GM12801 (cell line): ENCODE measurements around the gene SLC10A3.

ENCODE experiments used
- CTCF ChIP-seq: IDR thresholded peaks from one replicate; pipeline ENCODE4 v1.5.1; 2011; ENCODE audit warnings: control low read depth; ENCODE audit not compliant: insufficient read length; ENCODE audit errors: extremely low read depth

The SLC10A3 gene

GRCh38 chrX:154490414-154491083, at the start of gene SLC10A3:
Gene SLC10A3 (minus strand): TSS chrX:154490629. CDS start chrX:154488940, 1,689 bp downstream.
- no peak for TF ChIP-seq CTCF

- no peak for TF ChIP-seq CTCF
These were observed 48.6 kb upstream of the SLC10A3 start for GRCh38 chrX:154539077-154539476.

GRCh38 chrX:154535892-154536291, 45.5 kb upstream of the SLC10A3 start:
- no peak for TF ChIP-seq CTCF

- no peak for TF ChIP-seq CTCF
These were observed 44.3 kb upstream of the SLC10A3 start for GRCh38 chrX:154534526-154535322.

- TF ChIP-seq CTCF, result no peak
These were observed 42.3 kb upstream of the SLC10A3 start for GRCh38 chrX:154532690-154533089.

- TF ChIP-seq CTCF, result no peak
These were observed 41.2 kb upstream of the SLC10A3 start for GRCh38 chrX:154531626-154532025.

GRCh38 chrX:154530286-154530685, 39.9 kb upstream of the SLC10A3 start:
- TF ChIP-seq CTCF, result no peak
